Mesendoderm (in vitro differentiated cells): ENCODE results near the gene LRP2.
"Not testable (repeated sequence)": the region's sequence is repeated elsewhere in the genome, so short reads cannot be mapped to it uniquely, and the experiment has no call there.

ENCODE experiments used
- DNase-seq: peaks from one replicate; pipeline ENCODE4 v3.0.0; 2013
- H2AK5ac ChIP-seq: 2 replicates; pipeline ENCODE4 v1.6.1; 2013; ENCODE audit warnings: low read length, inconsistent platforms
- H2BK120ac ChIP-seq: 2 replicates; pipeline ENCODE4 v1.6.1; 2013; ENCODE audit warnings: low read depth, mild to moderate bottlenecking, low read length, moderate library complexity, mixed read lengths
- H2BK15ac ChIP-seq: replicated peaks from 2 replicates; pipeline ENCODE4 v1.6.1; 2013; ENCODE audit warnings: low read depth, mild to moderate bottlenecking, moderate library complexity
- H2BK5ac ChIP-seq: 2 replicates; pipeline ENCODE4 v1.6.1; 2013; ENCODE audit warnings: low read length, inconsistent platforms
- H3K18ac ChIP-seq: 2 replicates; pipeline ENCODE4 v1.6.1; 2013; ENCODE audit warnings: mild to moderate bottlenecking, low read length, mixed read lengths
- H3K23ac ChIP-seq: one replicate; pipeline ENCODE4 v1.6.1; 2013; ENCODE audit warnings: low read length
- H3K27ac ChIP-seq: 2 replicates; pipeline ENCODE4 v1.5.1; 2013; ENCODE audit warnings: low read depth, mild to moderate bottlenecking, inconsistent platforms, low read length, moderate library complexity
- H3K27me3 ChIP-seq: 2 replicates; pipeline ENCODE4 v1.6.1; 2013; ENCODE audit warnings: low read length, control low read depth, mild to moderate bottlenecking, inconsistent platforms; ENCODE audit not compliant: insufficient read depth, poor library complexity
- H3K36me3 ChIP-seq: 2 replicates; pipeline ENCODE4 v1.6.1; 2013; ENCODE audit warnings: low read length, inconsistent platforms; ENCODE audit not compliant: control insufficient read depth, insufficient read depth
- H3K4ac ChIP-seq: one replicate; pipeline ENCODE4 v1.6.1; 2013; ENCODE audit warnings: low read depth, mild to moderate bottlenecking, low read length, moderate library complexity
- H3K4me1 ChIP-seq: 2 replicates; pipeline ENCODE4 v1.6.1; 2013; ENCODE audit warnings: low read depth, low read length, inconsistent platforms; ENCODE audit not compliant: control insufficient read depth
- H3K4me2 ChIP-seq: 2 replicates; pipeline ENCODE4 v1.6.1; 2013; ENCODE audit warnings: low read length
- H3K4me3 ChIP-seq: 2 replicates; pipeline ENCODE4 v1.5.1; 2013; ENCODE audit warnings: mild to moderate bottlenecking, low read length
- H3K56ac ChIP-seq: one replicate; pipeline ENCODE4 v1.6.1; 2013; ENCODE audit warnings: low read length
- H3K79me1 ChIP-seq: 2 replicates; pipeline ENCODE4 v1.6.1; 2013; ENCODE audit warnings: low read length, inconsistent platforms
- H3K79me2 ChIP-seq: 2 replicates; pipeline ENCODE4 v1.6.1; 2013; ENCODE audit warnings: mild to moderate bottlenecking, low read length; ENCODE audit not compliant: control insufficient read depth, insufficient read depth
- H3K9ac ChIP-seq: 2 replicates; pipeline ENCODE4 v1.6.1; 2013; ENCODE audit warnings: low read length, inconsistent platforms
- H4K5ac ChIP-seq: one replicate; pipeline ENCODE4 v1.6.1; 2013; ENCODE audit warnings: low read length
- H4K8ac ChIP-seq: one replicate; pipeline ENCODE4 v1.6.1; 2013; ENCODE audit warnings: low read depth, mild to moderate bottlenecking, control low read depth, low read length, moderate library complexity
- WGBS: extraction: QIAGEN DNeasy Blood & Tissue Kit; methylation state at CpG from one replicate; pipeline ENCODE4 v1.1.7; 2013; ENCODE audit warnings: low lambda C conversion rate, missing lambda C conversion rate; ENCODE audit not compliant: insufficient coverage; ENCODE audit errors: extremely low coverage; 5-methylcytosine and 5-hydroxymethylcytosine counted together

Gene LRP2

GRCh38 chr2:169325886-169326285 is 36.4 kb downstream of the LRP2 start:
- not testable (repeated sequence) for H3K27ac ChIP-seq, H3K18ac ChIP-seq, H3K9ac ChIP-seq, H3K4me2 ChIP-seq, DNase-seq, H3K4me1 ChIP-seq, H3K23ac ChIP-seq, H3K4me3 ChIP-seq, H4K5ac ChIP-seq, H4K8ac ChIP-seq, H3K56ac ChIP-seq, H3K79me2 ChIP-seq, H2BK5ac ChIP-seq, H3K27me3 ChIP-seq, H2BK15ac ChIP-seq, H2AK5ac ChIP-seq, H3K79me1 ChIP-seq, H3K4ac ChIP-seq, H2BK120ac ChIP-seq, H3K36me3 ChIP-seq
- no CpG with 5 or more reads among the region's 4 CpGs for WGBS

GRCh38 chr2:169324581-169325260 is 37.6 kb downstream of the LRP2 start:
- Histone ChIP-seq H3K79me2 (no peaks in the 10 kb centered on the region), H3K23ac (no peak overlapping the region), H2BK5ac (no peak overlapping the region), H3K56ac (no peak overlapping the region), H3K4me2 (no peak overlapping the region), H3K27ac (no peak overlapping the region), H3K18ac (no peak overlapping the region), H2AK5ac (no peak overlapping the region), H3K4ac (no peak overlapping the region), H2BK15ac (no peak overlapping the region), H3K27me3 (no peaks in the 10 kb centered on the region), H3K4me1 (no peaks in the 10 kb centered on the region), H3K9ac (no peak overlapping the region), H4K8ac (no peak overlapping the region), H3K79me1 (no peaks in the 10 kb centered on the region), H3K4me3 (no peak overlapping the region), H2BK120ac (no peak overlapping the region), H3K36me3 (no peaks in the 10 kb centered on the region), H4K5ac (no peak overlapping the region)
- peak; percentile 84 for DNase-seq
- no CpG with 5 or more reads among the region's 5 CpGs for WGBS

GRCh38 chr2:169323841-169324240 is 38.5 kb downstream of the LRP2 start:
- no peak for DNase-seq
- Histone ChIP-seq H3K4ac (no peak overlapping the region), H3K27ac (no peak overlapping the region), H3K36me3 (no peaks in the 10 kb centered on the region), H3K27me3 (no peaks in the 10 kb centered on the region), H4K5ac (no peak overlapping the region), H3K79me2 (no peaks in the 10 kb centered on the region), H4K8ac (no peak overlapping the region), H3K18ac (no peak overlapping the region), H2BK120ac (no peak overlapping the region), H2AK5ac (no peak overlapping the region), H2BK15ac (no peak overlapping the region), H3K79me1 (no peaks in the 10 kb centered on the region), H3K4me3 (no peak overlapping the region), H3K4me1 (no peaks in the 10 kb centered on the region), H3K23ac (no peak overlapping the region), H3K4me2 (no peak overlapping the region), H3K9ac (no peak overlapping the region), H3K56ac (no peak overlapping the region), H2BK5ac (no peak overlapping the region)
- WGBS = no CpG with 5 or more reads among the region's 2 CpGs

GRCh38 chr2:169320561-169320960 is 41.8 kb downstream of the LRP2 start:
- H3K4me2 ChIP-seq = no peak overlapping the region
- no peak overlapping the region for H4K8ac ChIP-seq
- no peak overlapping the region for H3K4ac ChIP-seq
- no peak overlapping the region for H4K5ac ChIP-seq
- no peak overlapping the region for H2BK15ac ChIP-seq
- no peaks in the 10 kb centered on the region for H3K27me3 ChIP-seq
- no peaks in the 10 kb centered on the region for H3K79me2 ChIP-seq
- no peak overlapping the region for H3K56ac ChIP-seq
- H3K23ac ChIP-seq = no peak overlapping the region
- no peak overlapping the region for H2AK5ac ChIP-seq
- H3K4me3 ChIP-seq = no peak overlapping the region
- no peak overlapping the region for H2BK120ac ChIP-seq
- no peaks in the 10 kb centered on the region for H3K79me1 ChIP-seq
- no peak overlapping the region for H3K27ac ChIP-seq
- H3K36me3 ChIP-seq = no peaks in the 10 kb centered on the region
- DNase-seq = no peak
- no peak overlapping the region for H3K9ac ChIP-seq
- H3K18ac ChIP-seq = no peak overlapping the region
- WGBS = 100% methylated on average over 1 of the region's 6 CpGs
- H2BK5ac ChIP-seq = no peak overlapping the region
- H3K4me1 ChIP-seq = no peaks in the 10 kb centered on the region

- no CpG with 5 or more reads among the region's 3 CpGs for WGBS
- Histone ChIP-seq H3K27ac (no peak overlapping the region), H3K18ac (no peak overlapping the region), H2BK120ac (no peak overlapping the region), H3K4me3 (no peak overlapping the region), H3K79me1 (no peaks in the 10 kb centered on the region), H2BK15ac (no peak overlapping the region), H3K27me3 (no peaks in the 10 kb centered on the region), H2AK5ac (no peak overlapping the region), H4K8ac (no peak overlapping the region), H3K4me2 (no peak overlapping the region), H3K9ac (no peak overlapping the region), H4K5ac (no peak overlapping the region), H3K4ac (no peak overlapping the region), H3K4me1 (no peaks in the 10 kb centered on the region), H3K56ac (no peak overlapping the region), H3K36me3 (no peaks in the 10 kb centered on the region), H3K79me2 (no peaks in the 10 kb centered on the region), H3K23ac (no peak overlapping the region), H2BK5ac (no peak overlapping the region)
- DNase-seq = no peak
Observed at GRCh38 chr2:169315357-169315756, 47.0 kb downstream of the LRP2 start.

GRCh38 chr2:169308349-169308748 is 54.0 kb downstream of the LRP2 start:
- H4K8ac ChIP-seq, H2AK5ac ChIP-seq, H3K27ac ChIP-seq, H3K4me2 ChIP-seq, H2BK5ac ChIP-seq, DNase-seq, H2BK15ac ChIP-seq, H3K4ac ChIP-seq, H3K9ac ChIP-seq, H3K56ac ChIP-seq, H4K5ac ChIP-seq, H3K4me3 ChIP-seq, H3K36me3 ChIP-seq, H3K27me3 ChIP-seq, H3K4me1 ChIP-seq, H3K18ac ChIP-seq, H3K79me1 ChIP-seq, H3K79me2 ChIP-seq, H3K23ac ChIP-seq, H2BK120ac ChIP-seq: not testable (repeated sequence)
- WGBS = no CpG with 5 or more reads among the region's 5 CpGs
